ENCODE measurements around the gene SMC3. TPM values are rescaled to one million over a fixed set of nuclear protein-coding genes. Genes with fewer than 3 reads are reported as not detected.

Gene SMC3
- total and polyA plus RNA-seq, 2 of the 13 experiments (the other 11 are each of a cell fraction or from before 2014, with no cell fraction given): 11.7 to 48.0 TPM

DNA sequence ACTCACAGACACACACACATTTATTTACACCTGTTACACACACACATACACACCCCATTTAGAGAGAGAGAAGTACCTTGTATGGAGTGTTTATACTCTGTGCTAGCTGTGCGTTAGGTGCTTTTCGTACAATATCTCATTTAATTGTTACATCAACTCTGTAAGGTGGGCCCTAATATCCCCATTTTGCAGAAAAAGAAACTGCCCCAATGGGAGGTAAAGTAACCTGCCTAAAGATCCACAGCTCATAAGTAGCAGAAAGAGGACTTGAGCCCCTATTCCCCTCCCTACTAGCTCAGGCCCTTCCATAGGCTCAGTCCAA, 52.9 kb downstream of the SMC3 start:
- DNase-seq (ENCODE audit: low spot score): no peak
- CTCF ChIA-PET (ENCODE audit: low intra/inter-chr PET ratio, low total read pairs): no interaction called here
- Histone ChIP-seq H3K9me3 (ENCODE audit: low read length) (no peaks in the 10 kb centered on the region), H3K4me2 (ENCODE audit: low read depth, low read length) (no peak overlapping the region), H3K27me3 (ENCODE audit: control insufficient read depth in 1 of 2, insufficient read depth in 2 of 2, low read length in 2 of 2) (no peaks in the 10 kb centered on the region), H3K4me1 (ENCODE audit: insufficient read depth, low read length) (no peaks in the 10 kb centered on the region), H3K36me3 (replicated peaks in 1 of 2; ENCODE audit: control insufficient read depth in 1 of 2, insufficient read depth in 2 of 2, low read length in 2 of 2) (no peaks in the 10 kb centered on the region), H3K79me2 (ENCODE audit: insufficient read depth, low read length) (no peaks in the 10 kb centered on the region), H4K20me1 (ENCODE audit: insufficient read depth, low read length) (no peaks in the 10 kb centered on the region), H3K9ac (ENCODE audit: insufficient read depth, low read depth, low read length) (no peak overlapping the region), H3K27ac (ENCODE audit: extremely low read length, insufficient read depth, low read length) (no peak overlapping the region), H2AFZ (ENCODE audit: low read length) (no peak overlapping the region), H3K4me3 (replicated peaks in 1 of 3; ENCODE audit: insufficient read depth in 1 of 3, low read depth in 2 of 3, low read length in 3 of 3) (no peak overlapping the region)
- no TSS peak for BruUV-seq (replicated peaks)
- POLR2A ChIA-PET: no interaction called here
- no peak for ATAC-seq
- no peak for FAIRE-seq
- in situ Hi-C loops (cut with HindIII; ENCODE audit: extremely low pct_ligation_motif_present, low pct_unique_long_range_greater_than_20kb): loop anchor here (25.0 kb wide), 1 partner anchor 267 kb away; no protein-coding TSS in a partner anchor
- intact Hi-C loops (cut with micrococcal nuclease; ENCODE audit: unreplicated experiment): no loop called here
- 82% methylated on average over 2 of the region's 2 CpGs for WGBS (ENCODE audit: low lambda C conversion rate)
- TF ChIP-seq ZZZ3 (CRISPR knock-in tag; IDR thresholded peaks at IDR 0.05; ENCODE audit: borderline replicate concordance) (no peak), PHF5A (CRISPR knock-in tag; IDR thresholded peaks at IDR 0.05; ENCODE audit: low read depth, unreplicated experiment) (no peak), ZNF34 (CRISPR knock-in tag; IDR thresholded peaks at IDR 0.05; ENCODE audit: borderline replicate concordance) (no peak), ARHGAP35 (CRISPR knock-in tag; IDR thresholded peaks at IDR 0.05; ENCODE audit: borderline replicate concordance) (no peak), CBX2 (IDR thresholded peaks at IDR 0.05; ENCODE audit: low read depth, low read length) (no peak), CBX2 (CRISPR knock-in tag; IDR thresholded peaks at IDR 0.05; ENCODE audit: low read depth) (no peak), ZBTB38 (CRISPR knock-in tag; IDR thresholded peaks at IDR 0.05) (no peak), ZNF747 (CRISPR knock-in tag; IDR thresholded peaks at IDR 0.05; ENCODE audit: borderline replicate concordance) (no peak), NKX3-1 (CRISPR knock-in tag; IDR thresholded peaks at IDR 0.05) (no peak), FOXJ3 (CRISPR knock-in tag; IDR thresholded peaks at IDR 0.05; ENCODE audit: borderline replicate concordance) (no peak), HIVEP1 (CRISPR knock-in tag; IDR thresholded peaks at IDR 0.05) (no peak), EZH2 (conservative IDR thresholded peaks at IDR 0.05; ENCODE audit: low read depth, low read length) (no peak)
- TF ChIP-seq, protein P1, sequence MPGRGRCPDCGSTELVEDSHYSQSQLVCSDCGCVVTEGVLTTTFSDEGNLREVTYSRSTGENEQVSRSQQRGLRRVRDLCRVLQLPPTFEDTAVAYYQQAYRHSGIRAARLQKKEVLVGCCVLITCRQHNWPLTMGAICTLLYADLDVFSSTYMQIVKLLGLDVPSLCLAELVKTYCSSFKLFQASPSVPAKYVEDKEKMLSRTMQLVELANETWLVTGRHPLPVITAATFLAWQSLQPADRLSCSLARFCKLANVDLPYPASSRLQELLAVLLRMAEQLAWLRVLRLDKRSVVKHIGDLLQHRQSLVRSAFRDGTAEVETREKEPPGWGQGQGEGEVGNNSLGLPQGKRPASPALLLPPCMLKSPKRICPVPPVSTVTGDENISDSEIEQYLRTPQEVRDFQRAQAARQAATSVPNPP (CRISPR knock-in tag; IDR thresholded peaks at IDR 0.05): no peak
- TF ChIP-seq, protein P2, sequence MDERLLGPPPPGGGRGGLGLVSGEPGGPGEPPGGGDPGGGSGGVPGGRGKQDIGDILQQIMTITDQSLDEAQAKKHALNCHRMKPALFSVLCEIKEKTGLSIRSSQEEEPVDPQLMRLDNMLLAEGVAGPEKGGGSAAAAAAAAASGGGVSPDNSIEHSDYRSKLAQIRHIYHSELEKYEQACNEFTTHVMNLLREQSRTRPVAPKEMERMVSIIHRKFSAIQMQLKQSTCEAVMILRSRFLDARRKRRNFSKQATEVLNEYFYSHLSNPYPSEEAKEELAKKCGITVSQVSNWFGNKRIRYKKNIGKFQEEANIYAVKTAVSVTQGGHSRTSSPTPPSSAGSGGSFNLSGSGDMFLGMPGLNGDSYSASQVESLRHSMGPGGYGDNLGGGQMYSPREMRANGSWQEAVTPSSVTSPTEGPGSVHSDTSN (CRISPR knock-in tag; IDR thresholded peaks at IDR 0.05): no peak
- TF ChIP-seq, protein P3, sequence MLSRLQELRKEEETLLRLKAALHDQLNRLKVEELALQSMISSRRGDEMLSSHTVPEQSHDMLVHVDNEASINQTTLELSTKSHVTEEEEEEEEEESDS (CRISPR knock-in tag; IDR thresholded peaks at IDR 0.05; ENCODE audit: borderline replicate concordance): no peak
- TF ChIP-seq, protein P4, sequence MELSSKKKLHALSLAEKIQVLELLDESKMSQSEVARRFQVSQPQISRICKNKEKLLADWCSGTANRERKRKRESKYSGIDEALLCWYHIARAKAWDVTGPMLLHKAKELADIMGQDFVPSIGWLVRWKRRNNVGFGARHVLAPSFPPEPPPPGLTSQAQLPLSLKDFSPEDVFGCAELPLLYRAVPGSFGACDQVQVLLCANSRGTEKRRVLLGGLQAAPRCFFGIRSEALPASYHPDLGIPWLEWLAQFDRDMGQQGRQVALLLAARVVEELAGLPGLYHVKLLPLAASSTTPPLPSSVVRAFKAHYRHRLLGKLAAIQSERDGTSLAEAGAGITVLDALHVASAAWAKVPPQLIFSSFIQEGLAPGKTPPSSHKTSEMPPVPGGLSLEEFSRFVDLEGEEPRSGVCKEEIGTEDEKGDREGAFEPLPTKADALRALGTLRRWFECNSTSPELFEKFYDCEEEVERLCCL (CRISPR knock-in tag; IDR thresholded peaks at IDR 0.05; ENCODE audit: borderline replicate concordance): no peak
- TF ChIP-seq, protein P5, sequence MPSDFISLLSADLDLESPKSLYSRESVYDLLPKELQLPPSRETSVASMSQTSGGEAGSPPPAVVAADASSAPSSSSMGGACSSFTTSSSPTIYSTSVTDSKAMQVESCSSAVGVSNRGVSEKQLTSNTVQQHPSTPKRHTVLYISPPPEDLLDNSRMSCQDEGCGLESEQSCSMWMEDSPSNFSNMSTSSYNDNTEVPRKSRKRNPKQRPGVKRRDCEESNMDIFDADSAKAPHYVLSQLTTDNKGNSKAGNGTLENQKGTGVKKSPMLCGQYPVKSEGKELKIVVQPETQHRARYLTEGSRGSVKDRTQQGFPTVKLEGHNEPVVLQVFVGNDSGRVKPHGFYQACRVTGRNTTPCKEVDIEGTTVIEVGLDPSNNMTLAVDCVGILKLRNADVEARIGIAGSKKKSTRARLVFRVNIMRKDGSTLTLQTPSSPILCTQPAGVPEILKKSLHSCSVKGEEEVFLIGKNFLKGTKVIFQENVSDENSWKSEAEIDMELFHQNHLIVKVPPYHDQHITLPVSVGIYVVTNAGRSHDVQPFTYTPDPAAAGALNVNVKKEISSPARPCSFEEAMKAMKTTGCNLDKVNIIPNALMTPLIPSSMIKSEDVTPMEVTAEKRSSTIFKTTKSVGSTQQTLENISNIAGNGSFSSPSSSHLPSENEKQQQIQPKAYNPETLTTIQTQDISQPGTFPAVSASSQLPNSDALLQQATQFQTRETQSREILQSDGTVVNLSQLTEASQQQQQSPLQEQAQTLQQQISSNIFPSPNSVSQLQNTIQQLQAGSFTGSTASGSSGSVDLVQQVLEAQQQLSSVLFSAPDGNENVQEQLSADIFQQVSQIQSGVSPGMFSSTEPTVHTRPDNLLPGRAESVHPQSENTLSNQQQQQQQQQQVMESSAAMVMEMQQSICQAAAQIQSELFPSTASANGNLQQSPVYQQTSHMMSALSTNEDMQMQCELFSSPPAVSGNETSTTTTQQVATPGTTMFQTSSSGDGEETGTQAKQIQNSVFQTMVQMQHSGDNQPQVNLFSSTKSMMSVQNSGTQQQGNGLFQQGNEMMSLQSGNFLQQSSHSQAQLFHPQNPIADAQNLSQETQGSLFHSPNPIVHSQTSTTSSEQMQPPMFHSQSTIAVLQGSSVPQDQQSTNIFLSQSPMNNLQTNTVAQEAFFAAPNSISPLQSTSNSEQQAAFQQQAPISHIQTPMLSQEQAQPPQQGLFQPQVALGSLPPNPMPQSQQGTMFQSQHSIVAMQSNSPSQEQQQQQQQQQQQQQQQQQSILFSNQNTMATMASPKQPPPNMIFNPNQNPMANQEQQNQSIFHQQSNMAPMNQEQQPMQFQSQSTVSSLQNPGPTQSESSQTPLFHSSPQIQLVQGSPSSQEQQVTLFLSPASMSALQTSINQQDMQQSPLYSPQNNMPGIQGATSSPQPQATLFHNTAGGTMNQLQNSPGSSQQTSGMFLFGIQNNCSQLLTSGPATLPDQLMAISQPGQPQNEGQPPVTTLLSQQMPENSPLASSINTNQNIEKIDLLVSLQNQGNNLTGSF (CRISPR knock-in tag; IDR thresholded peaks at IDR 0.05): no peak
